ENCODE measurements around the gene BRF1.

BRF1 gene

GRCh38 chr14:105229099-105229655, 71.6 kb downstream of the BRF1 start:
- DNase-seq (ENCODE audit: low spot score) = no peak
- POLR2A ChIA-PET (ENCODE audit: low non-redundant PET) = no interaction called here
- H3K27ac ChIP-seq = 0 out of 2 replicates have a peak overlapping the region, but pooled peaks have one; percentile 15
- CTCF ChIA-PET = no interaction called here
- no peak for TF ChIP-seq CTCF (conservative IDR thresholded peaks at IDR 0.05; ENCODE audit: low read depth)

GRCh38 chr14:105228562-105228961, 72.2 kb downstream of the BRF1 start:
- POLR2A ChIA-PET (ENCODE audit: low non-redundant PET) = no interaction called here
- DNase-seq (ENCODE audit: low spot score) = no peak
- peak overlapping the region; percentile 15; the same call in 1 of the 2 replicates for H3K27ac ChIP-seq
- CTCF ChIA-PET = interaction anchor here (0.6 kb wide), 1 partner anchor 138 kb away, joined by 4 read pairs; no protein-coding TSS in a partner anchor
- TF ChIP-seq CTCF (conservative IDR thresholded peaks at IDR 0.05; ENCODE audit: low read depth) = no peak

- ChIA-PET CTCF (interaction anchor here (0.6 kb wide), 1 partner anchor 36 kb away, joined by 3 read pairs; no protein-coding TSS in a partner anchor), POLR2A (ENCODE audit: low non-redundant PET) (no interaction called here)
- TF ChIP-seq CTCF (conservative IDR thresholded peaks at IDR 0.05; ENCODE audit: low read depth) = no peak
- peak overlapping the region; percentile 15; the same call in 1 of the 2 replicates for H3K27ac ChIP-seq
- DNase-seq (ENCODE audit: low spot score) = no peak
Measured at GRCh38 chr14:105227346-105227745, 73.5 kb downstream of the BRF1 start.

- ChIA-PET CTCF (interaction anchor here (0.5 to 0.8 kb wide), 2 partner anchors 14 to 57 kb away, joined by 3 read pairs; no protein-coding TSS in a partner anchor), POLR2A (ENCODE audit: low non-redundant PET) (no interaction called here)
- DNase-seq (ENCODE audit: low spot score) = no peak
- H3K27ac ChIP-seq = no peak overlapping the region
- TF ChIP-seq CTCF (conservative IDR thresholded peaks at IDR 0.05; ENCODE audit: low read depth) = no peak
Measured at GRCh38 chr14:105226198-105226597, 74.6 kb downstream of the BRF1 start.

- CTCF ChIA-PET = interaction anchor here (0.6 to 1.1 kb wide), 5 partner anchors 13 to 265 kb away, joined by 3 to 4 read pairs (median 3); no protein-coding TSS in a partner anchor
- POLR2A ChIA-PET (ENCODE audit: low non-redundant PET) = interaction anchor here (0.7 kb wide), 1 partner anchor 87 kb away, joined by 3 read pairs; no protein-coding TSS in a partner anchor
- TF ChIP-seq CTCF (conservative IDR thresholded peaks at IDR 0.05; ENCODE audit: low read depth) = no peak
- no peak overlapping the region for H3K27ac ChIP-seq
- no peak for DNase-seq (ENCODE audit: low spot score)
Measured at GRCh38 chr14:105224845-105225570, 75.8 kb downstream of the BRF1 start.

- DNase-seq (ENCODE audit: low spot score) = no peak
- ChIA-PET POLR2A (ENCODE audit: low non-redundant PET) (no interaction called here), CTCF (interaction anchor here (0.6 to 1.1 kb wide), 2 partner anchors 17 to 106 kb away, joined by 4 read pairs; no protein-coding TSS in a partner anchor)
- no peak overlapping the region for H3K27ac ChIP-seq
- TF ChIP-seq CTCF (conservative IDR thresholded peaks at IDR 0.05; ENCODE audit: low read depth) = no peak
Measured at GRCh38 chr14:105223770-105224544, 76.8 kb downstream of the BRF1 start.

Measured in RWPE1 (cell line).